Measurements from ENCODE around the gene DCN. TPM values are rescaled to one million over a fixed set of nuclear protein-coding genes. Genes with fewer than 3 reads are reported as not detected.
A peak's percentile ranks its signal among the peaks of the same experiment; 100 is the strongest.

The DCN gene
- total RNA-seq, 1 experiment from 2014 or later, result not detected

GRCh38 chr12:91109148-91109564 is 73.5 kb downstream of the DCN start:
- no peaks in the 10 kb centered on the region for H3K79me2 ChIP-seq (ENCODE audit: low read length)
- ATAC-seq, result peak; percentile 95
- peak overlapping the region; percentile 70 for H2AFZ ChIP-seq (ENCODE audit: low read length)
- H3K36me3 ChIP-seq (ENCODE audit: low read depth, low read length), result no peaks in the 10 kb centered on the region
- H3K9ac ChIP-seq (ENCODE audit: low read length), result no peak overlapping the region
- ChIA-PET POLR2A (ENCODE audit: unreplicated experiment) (no interaction called here), CTCF (interaction anchor here (0.6 to 1.1 kb wide), 9 partner anchors 10 to 223 kb away, joined by 3 to 4 read pairs (median 3); no protein-coding TSS in a partner anchor)
- H3F3A ChIP-seq (ENCODE audit: low read length, unreplicated experiment), result no peaks in the 10 kb centered on the region
- peak; percentile 83 for DNase-seq
- intact Hi-C loops (cut with micrococcal nuclease), result loop anchor here (1.0 to 2.0 kb wide), 4 partner anchors 20 to 246 kb away; no protein-coding TSS in a partner anchor
- no peaks in the 10 kb centered on the region for H3K9me2 ChIP-seq (replicated peaks; ENCODE audit: low read length)
- H3K4me1 ChIP-seq (ENCODE audit: insufficient read depth, low read length), result peaks cover 9% of the 10 kb centered on the region
- TF ChIP-seq EZH2 (IDR thresholded peaks at IDR 0.05; ENCODE audit: low read length, unreplicated experiment) (no peak), CTCF (conservative IDR thresholded peaks at IDR 0.05; ENCODE audit: low read depth, low read length) (peak; percentile 90), EZH2phosphoT487 (IDR thresholded peaks at IDR 0.05; ENCODE audit: borderline replicate concordance, low read length) (no peak)
- H3K27ac ChIP-seq (ENCODE audit: low read length), result no peak overlapping the region
- BruUV-seq (replicated peaks), result no TSS peak
- peak overlapping the region; percentile 43 for H3K4me2 ChIP-seq (ENCODE audit: low read length)
- H3K9me3 ChIP-seq (ENCODE audit: low read length), result no peaks in the 10 kb centered on the region
- no peaks in the 10 kb centered on the region for H4K20me1 ChIP-seq (ENCODE audit: low read length)
- peak overlapping the region; percentile 3; the same call in 1 of the 2 replicates for H3K4me3 ChIP-seq (ENCODE audit: low read length)
- H3K27me3 ChIP-seq (ENCODE audit: low read length), result no peaks in the 10 kb centered on the region

GRCh38 chr12:91108196-91108755 is 74.3 kb downstream of the DCN start:
- ATAC-seq, result no peak

More at GRCh38 chr12:91108196-91108755, 74.3 kb downstream of the DCN start:
- Histone ChIP-seq H4K20me1 (ENCODE audit: low read length) (no peaks in the 10 kb centered on the region), H3K27me3 (ENCODE audit: low read length) (no peaks in the 10 kb centered on the region), H3K4me2 (ENCODE audit: low read length) (no peak overlapping the region), H3K4me1 (ENCODE audit: insufficient read depth, low read length) (peaks cover 9% of the 10 kb centered on the region), H3K9me3 (ENCODE audit: low read length) (no peaks in the 10 kb centered on the region), H3K9me2 (replicated peaks; ENCODE audit: low read length) (no peaks in the 10 kb centered on the region), H3K79me2 (ENCODE audit: low read length) (no peaks in the 10 kb centered on the region), H3K9ac (ENCODE audit: low read length) (no peak overlapping the region), H3F3A (ENCODE audit: low read length, unreplicated experiment) (no peaks in the 10 kb centered on the region), H3K27ac (ENCODE audit: low read length) (no peak overlapping the region), H3K36me3 (ENCODE audit: low read depth, low read length) (no peaks in the 10 kb centered on the region), H2AFZ (ENCODE audit: low read length) (no peak overlapping the region), H3K4me3 (ENCODE audit: low read length) (no peak overlapping the region)
- no peak for DNase-seq
- intact Hi-C loops (cut with micrococcal nuclease), result loop anchor here (2.0 kb wide), 1 partner anchor 219 kb away; no protein-coding TSS in a partner anchor
- no peak for TF ChIP-seq EZH2 (IDR thresholded peaks at IDR 0.05; ENCODE audit: low read length, unreplicated experiment)
- TF ChIP-seq EZH2phosphoT487 (IDR thresholded peaks at IDR 0.05; ENCODE audit: borderline replicate concordance, low read length), result no peak
- TF ChIP-seq CTCF (conservative IDR thresholded peaks at IDR 0.05; ENCODE audit: low read depth, low read length), result no peak
- BruUV-seq (replicated peaks), result no TSS peak
- POLR2A ChIA-PET (ENCODE audit: unreplicated experiment), result interaction anchor here (0.7 kb wide), 1 partner anchor 440 kb away, joined by 5 read pairs; no protein-coding TSS in a partner anchor
- CTCF ChIA-PET, result interaction anchor here (0.6 to 1.2 kb wide), 8 partner anchors 9 to 224 kb away, joined by 3 to 4 read pairs (median 3); no protein-coding TSS in a partner anchor

Measured in PC-3 (cell line).